ENCODE data around the gene OSBPL9. TPM values are rescaled to one million over a fixed set of nuclear protein-coding genes. Genes with fewer than 3 reads are reported as not detected.

The OSBPL9 gene
- total and polyA plus RNA-seq, 9 of the 15 experiments (the other 6 are each of a cell fraction or from before 2014, with no cell fraction given): 43.9 to 217 (median 170) TPM

DNA sequence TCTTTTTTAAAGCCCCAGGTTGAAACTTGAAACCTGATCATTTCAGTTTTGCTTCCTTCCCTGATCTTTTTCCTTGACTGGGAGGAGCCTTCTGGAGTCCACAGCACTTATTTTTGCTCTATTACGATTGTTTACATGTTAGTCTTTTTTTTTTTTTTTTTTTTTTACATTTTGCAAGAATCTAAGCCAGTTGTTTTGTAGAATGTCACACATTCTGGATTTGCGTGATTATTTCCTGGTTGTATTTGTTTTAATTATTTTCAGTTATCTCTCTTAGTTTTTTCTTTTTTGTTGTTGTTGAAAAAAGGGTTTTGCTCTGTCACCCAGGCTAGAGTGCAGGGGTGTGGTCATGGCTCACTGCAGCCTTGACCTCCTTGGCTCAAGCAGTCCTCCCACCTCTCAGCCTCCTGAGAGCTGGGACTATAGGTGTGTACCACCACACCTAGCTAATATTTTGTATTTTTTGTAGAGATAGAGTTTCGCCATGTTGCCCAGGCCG lies 32.8 kb downstream of the OSBPL9 start (continued):
- no peak for TF ChIP-seq CHD1 (IDR thresholded peaks at IDR 0.05; ENCODE audit: low read length)
- TF ChIP-seq POLR2H (tag; IDR thresholded peaks at IDR 0.05; ENCODE audit: low read depth): no peak
- TF ChIP-seq STAG1 (CRISPR knock-in tag; IDR thresholded peaks at IDR 0.05; ENCODE audit: borderline replicate concordance): no peak
- no peak for TF ChIP-seq PHTF2 (CRISPR knock-in tag; IDR thresholded peaks at IDR 0.05)
- TF ChIP-seq SMAD3 (CRISPR knock-in tag; conservative IDR thresholded peaks at IDR 0.05): no peak
- no peak for TF ChIP-seq TSC22D4 (tag; IDR thresholded peaks at IDR 0.05)
- no peak for TF ChIP-seq IRF2 (CRISPR knock-in tag; IDR thresholded peaks at IDR 0.05)
- no peak for TF ChIP-seq ZNF324 (CRISPR knock-in tag; IDR thresholded peaks at IDR 0.05)
- no peak for TF ChIP-seq KLF6 (CRISPR knock-in tag; IDR thresholded peaks at IDR 0.05; ENCODE audit: borderline replicate concordance)
- no peak for TF ChIP-seq ARID3B (CRISPR knock-in tag; IDR thresholded peaks at IDR 0.05; ENCODE audit: borderline replicate concordance)
- TF ChIP-seq ZNF263 (CRISPR knock-in tag; IDR thresholded peaks at IDR 0.05; ENCODE audit: borderline replicate concordance): peak; percentile 71; the same call in 1 of the 2 replicates
- no peak for TF ChIP-seq TCF3 (CRISPR knock-in tag; IDR thresholded peaks at IDR 0.05)
- no peak for TF ChIP-seq ZNF280B (CRISPR knock-in tag; IDR thresholded peaks at IDR 0.05)
- peak; percentile 50; the same call in 1 of the 2 replicates for TF ChIP-seq MAFG (tag; conservative IDR thresholded peaks at IDR 0.05)
- TF ChIP-seq, protein P1, sequence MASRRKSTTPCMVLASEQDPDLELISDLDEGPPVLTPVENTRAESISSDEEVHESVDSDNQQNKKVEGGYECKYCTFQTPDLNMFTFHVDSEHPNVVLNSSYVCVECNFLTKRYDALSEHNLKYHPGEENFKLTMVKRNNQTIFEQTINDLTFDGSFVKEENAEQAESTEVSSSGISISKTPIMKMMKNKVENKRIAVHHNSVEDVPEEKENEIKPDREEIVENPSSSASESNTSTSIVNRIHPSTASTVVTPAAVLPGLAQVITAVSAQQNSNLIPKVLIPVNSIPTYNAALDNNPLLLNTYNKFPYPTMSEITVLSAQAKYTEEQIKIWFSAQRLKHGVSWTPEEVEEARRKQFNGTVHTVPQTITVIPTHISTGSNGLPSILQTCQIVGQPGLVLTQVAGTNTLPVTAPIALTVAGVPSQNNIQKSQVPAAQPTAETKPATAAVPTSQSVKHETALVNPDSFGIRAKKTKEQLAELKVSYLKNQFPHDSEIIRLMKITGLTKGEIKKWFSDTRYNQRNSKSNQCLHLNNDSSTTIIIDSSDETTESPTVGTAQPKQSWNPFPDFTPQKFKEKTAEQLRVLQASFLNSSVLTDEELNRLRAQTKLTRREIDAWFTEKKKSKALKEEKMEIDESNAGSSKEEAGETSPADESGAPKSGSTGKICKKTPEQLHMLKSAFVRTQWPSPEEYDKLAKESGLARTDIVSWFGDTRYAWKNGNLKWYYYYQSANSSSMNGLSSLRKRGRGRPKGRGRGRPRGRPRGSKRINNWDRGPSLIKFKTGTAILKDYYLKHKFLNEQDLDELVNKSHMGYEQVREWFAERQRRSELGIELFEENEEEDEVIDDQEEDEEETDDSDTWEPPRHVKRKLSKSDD (conservative IDR thresholded peaks at IDR 0.05; ENCODE audit: low read length): no peak
- TF ChIP-seq ZNF444 (CRISPR knock-in tag; IDR thresholded peaks at IDR 0.05): no peak
- no peak for TF ChIP-seq POLR2AphosphoS2 (IDR thresholded peaks at IDR 0.05; ENCODE audit: low read length)
- 0 out of 2 replicates have a peak, but pooled peaks have one; percentile 1 for TF ChIP-seq SMAD4 (CRISPR knock-in tag; conservative IDR thresholded peaks at IDR 0.05)
- no peak for TF ChIP-seq NFRKB (IDR thresholded peaks at IDR 0.05; ENCODE audit: low read depth)
- TF ChIP-seq, protein P2, sequence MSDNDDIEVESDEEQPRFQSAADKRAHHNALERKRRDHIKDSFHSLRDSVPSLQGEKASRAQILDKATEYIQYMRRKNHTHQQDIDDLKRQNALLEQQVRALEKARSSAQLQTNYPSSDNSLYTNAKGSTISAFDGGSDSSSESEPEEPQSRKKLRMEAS (CRISPR knock-in tag; IDR thresholded peaks at IDR 0.05): no peak
- TF ChIP-seq NEUROD1 (IDR thresholded peaks at IDR 0.05; ENCODE audit: borderline replicate concordance, low read depth, low read length, partially characterized antibody): no peak
- no peak for TF ChIP-seq BDP1 (IDR thresholded peaks at IDR 0.05; ENCODE audit: insufficient read depth, insufficient read length)
- no peak for TF ChIP-seq RBM34 (IDR thresholded peaks at IDR 0.05; ENCODE audit: borderline replicate concordance, insufficient read depth, low read length)
- no peak for TF ChIP-seq ILF3 (IDR thresholded peaks at IDR 0.05; ENCODE audit: borderline replicate concordance)
